K562 (cell line): ENCODE data around the gene DNAJC18. TPM values are rescaled to one million over a fixed set of nuclear protein-coding genes. Genes with fewer than 3 reads are reported as not detected.

Experiments
- ATAC-seq: fragments of 200-7000 bp; cut with Tn5 transposase; 3 replicates; pipeline ENCODE4 v1.9.1; 2020; ENCODE audit warnings: moderate library complexity
- BruUV-seq: library from RNA; stranded (reverse); fragments of 400-500 nt; replicated peaks from 2 replicates; lab custom pipeline; 2021; lab: Mats Ljungman, UMichigan
- CTCF ChIA-PET: fragments of 300-600 bp; formaldehyde crosslinking; extraction: SDS; loops from one replicate; lab custom pipeline; 2021; ENCODE audit warnings: low intra/inter-chr PET ratio; lab: Yijun Ruan, JAX
- POLR2A ChIA-PET: fragments of 300-600, 350-650 bp; sonication (Branson Sonifier 250); formaldehyde crosslinking; extraction: SDS; loops from one replicate; lab custom pipeline; 2021; ENCODE audit warnings: antibody characterized with exemption, inconsistent platforms; lab: Yijun Ruan, JAX
- DNase-seq, 4 experiments: peaks; one replicate each; pipeline versions ENCODE4 v3.0.0 to v3.0.0-alpha.2; 2011 to 2018; ENCODE audit warnings: low spot score in 3 of 4, mixed read lengths in 3 of 4; ENCODE audit errors: extremely low read depth in 1 of 4
- FAIRE-seq: peaks from 2 replicates; lab custom pipeline; 2011; peaks lifted over from hg19 to GRCh38; lab: Jason Lieb, UNC
- H2AFZ ChIP-seq: 2 replicates; pipeline ENCODE4 v1.6.0; 2011; ENCODE audit warnings: low read depth, low read length, control low read depth, inconsistent platforms
- H3K27ac ChIP-seq: fragments of 200-600 bp; 3 replicates; pipeline ENCODE4 v1.8.0; 2011; ENCODE audit warnings: low read depth, mild to moderate bottlenecking, control low read depth, inconsistent platforms, low read length, moderate library complexity, mixed read lengths; ENCODE audit errors: extremely low read depth
- H3K27me3 ChIP-seq, 2 experiments: fragments of 300-600 bp in 1 of 2; 2 replicates in 1 of 2; 3 replicates in 1 of 2; pipeline versions ENCODE4 v1.6.0 to v1.8.0; 2011; ENCODE audit warnings: inconsistent platforms in 2 of 2, low read length in 2 of 2, mild to moderate bottlenecking in 1 of 2, mixed read lengths in 1 of 2, moderate library complexity in 1 of 2; ENCODE audit not compliant: control insufficient read depth in 2 of 2, insufficient read depth in 2 of 2
- H3K36me3 ChIP-seq: fragments of 300-600 bp; 3 replicates; pipeline ENCODE4 v1.8.0; 2011; ENCODE audit warnings: mild to moderate bottlenecking, low read length, inconsistent platforms; ENCODE audit not compliant: control insufficient read depth, insufficient read depth
- H3K4me1 ChIP-seq, 2 experiments: fragments of 200-600 bp in 1 of 2; replicated peaks in 1 of 2; 2 replicates in 1 of 2; 3 replicates in 1 of 2; pipeline versions ENCODE4 v1.5.1 to v1.8.0; 2011; ENCODE audit warnings: inconsistent platforms in 2 of 2, low read length in 2 of 2, mild to moderate bottlenecking in 1 of 2, mixed read lengths in 1 of 2, moderate library complexity in 1 of 2; ENCODE audit not compliant: control insufficient read depth in 2 of 2, insufficient read depth in 2 of 2
- H3K4me2 ChIP-seq: 2 replicates; pipeline ENCODE4 v1.6.1; 2011; ENCODE audit warnings: low read length, control low read depth, inconsistent platforms, mixed read lengths; ENCODE audit not compliant: insufficient read depth
- H3K4me3 ChIP-seq: fragments of 200-600 bp; sonication (generic), shearing (Covaris generic); 2 replicates; pipeline ENCODE4 v1.5.1; 2016; ENCODE audit warnings: control low read depth, inconsistent platforms
- H3K79me2 ChIP-seq: fragments of 200-600 bp; 3 replicates; pipeline ENCODE4 v1.8.0; 2011; ENCODE audit warnings: low read length, inconsistent platforms; ENCODE audit not compliant: control insufficient read depth, insufficient read depth
- H3K9ac ChIP-seq, 2 experiments: 2 replicates each; pipeline versions ENCODE4 v1.6.0 to v1.6.1; 2011; ENCODE audit warnings: low read depth in 2 of 2, low read length in 2 of 2, control low read depth in 1 of 2, inconsistent platforms in 1 of 2, mild to moderate bottlenecking in 1 of 2, mixed read lengths in 1 of 2; ENCODE audit not compliant: insufficient read depth in 1 of 2
- H3K9me1 ChIP-seq: one replicate; pipeline ENCODE4 v1.6.0; 2011; ENCODE audit warnings: inconsistent platforms, mild to moderate bottlenecking, low read length, moderate library complexity; ENCODE audit not compliant: control insufficient read depth, insufficient read depth
- H3K9me3 ChIP-seq: replicated peaks from 2 replicates; pipeline ENCODE4 v1.5.1; 2011; ENCODE audit warnings: low read depth, low read length, inconsistent platforms; ENCODE audit not compliant: control insufficient read depth, insufficient read depth
- H4K20me1 ChIP-seq: replicated peaks from 2 replicates; pipeline ENCODE4 v1.6.1; 2011; ENCODE audit warnings: low read length, inconsistent platforms, mixed read lengths; ENCODE audit not compliant: control insufficient read depth, insufficient read depth
- CC2D1A ChIP-seq: fragments of 450-650 bp; IDR thresholded peaks from 2 replicates; pipeline ENCODE4 v1.6.1; 2017; ENCODE audit warnings: mild to moderate bottlenecking
- JUN ChIP-seq, 2 experiments: sonication (generic) in 1 of 2; formaldehyde crosslinking in 1 of 2; IDR thresholded peaks; 2 replicates each; pipeline versions ENCODE4 v1.6.1 to v1.8.0; 2012 to 2022; ENCODE audit warnings: borderline replicate concordance in 2 of 2, mild to moderate bottlenecking in 2 of 2, improper control_type of control experiment in 1 of 2, low read depth in 1 of 2, low read length in 1 of 2, missing genetic modification reagents in 1 of 2
- NCOA2 ChIP-seq, 2 experiments: fragments of 450-650 bp; IDR thresholded peaks; 2 replicates each; pipeline ENCODE4 v1.6.1; 2018; ENCODE audit warnings: mild to moderate bottlenecking in 2 of 2, moderate library complexity in 1 of 2; ENCODE audit not compliant: partially characterized antibody in 2 of 2
- NR4A1 ChIP-seq, 2 experiments: fragments of 250-450 bp in 1 of 2; fragments of 450-650 bp in 1 of 2; sonication (Bioruptor Pico) in 1 of 2; IDR thresholded peaks; 2 replicates each; pipeline versions ENCODE4 v1.4.0 to v1.6.1; 2016 to 2020; ENCODE audit warnings: mild to moderate bottlenecking in 2 of 2, missing compliant biosample characterization in 1 of 2, missing genetic modification characterization in 1 of 2, moderate library complexity in 1 of 2
- PTRF ChIP-seq: fragments of 450-650 bp; IDR thresholded peaks from 2 replicates; pipeline ENCODE4 v1.6.1; 2016; ENCODE audit warnings: mild to moderate bottlenecking, missing genetic modification characterization, missing compliant biosample characterization
- RB1 ChIP-seq: fragments of 450-650 bp; IDR thresholded peaks from 2 replicates; pipeline ENCODE4 v1.6.1; 2017; ENCODE audit warnings: low read depth, mild to moderate bottlenecking
- RUNX1 ChIP-seq: sonication (generic); IDR thresholded peaks from 2 replicates; pipeline ENCODE4 v1.6.1; 2016; ENCODE audit warnings: antibody characterized with exemption, low read depth
- SIRT6 ChIP-seq: IDR thresholded peaks from one replicate; pipeline ENCODE4 v1.6.1; 2012; ENCODE audit warnings: low read depth, mild to moderate bottlenecking, control low read depth, inconsistent platforms, low read length, moderate library complexity
- SMAD4 ChIP-seq: fragments of 250-450 bp; sonication (Bioruptor Pico); conservative IDR thresholded peaks from 2 replicates; pipeline ENCODE4 v1.8.0; 2021; ENCODE audit warnings: inconsistent platforms, mild to moderate bottlenecking, moderate library complexity
- STAT5A ChIP-seq: IDR thresholded peaks from 2 replicates; pipeline ENCODE4 v1.6.1; 2012; ENCODE audit warnings: low read length, inconsistent platforms, borderline replicate concordance
- ZNF316 ChIP-seq: fragments of 450-650 bp; IDR thresholded peaks from 2 replicates; pipeline ENCODE4 v1.6.1; 2016
- ZNF551 ChIP-seq: fragments of 250-450 bp; sonication (Bioruptor Pico); IDR thresholded peaks from 2 replicates; pipeline ENCODE4 v1.5.0; 2021; ENCODE audit warnings: mild to moderate bottlenecking, moderate library complexity
- ZNF785 ChIP-seq: fragments of 250-450 bp; sonication (Bioruptor Pico); IDR thresholded peaks from 2 replicates; pipeline ENCODE4 v1.4.0; 2020; ENCODE audit warnings: mild to moderate bottlenecking
- WGBS: fragments of 100-300 bp; shearing (Covaris generic); methylation state at CpG from one replicate; pipeline ENCODE4 v1.1.6; 2016; ENCODE audit warnings: low coverage, mixed read lengths; ENCODE audit not compliant: insufficient coverage; ENCODE audit errors: missing lambda C conversion rate; 5-methylcytosine and 5-hydroxymethylcytosine counted together
- in situ Hi-C: fragments of 300-500 bp; cut with MboI; formaldehyde crosslinking; loops from 4 replicates; pipeline ENCODE4 v1.15.0; 2018; ENCODE audit warnings: inconsistent platforms, mixed read lengths
- intact Hi-C: fragments of 100-400 bp; cut with micrococcal nuclease; formaldehyde crosslinking; loops from 2 replicates; pipeline ENCODE4 v1.14.2; 2022
- polyA plus RNA-seq, 8 experiments: library from polyadenylated mRNA; depleted of rRNA in 4 of 8; stranded (reverse) in 5 of 8; unstranded in 3 of 8; fragments of >200 nt; fragmentation: Nextera tagmentation in 2 of 8; fragmentation: Illumina TruSeq in 1 of 8; extraction: Ambion mirVana in 2 of 8; extraction: Trizol in 1 of 8; gene quantifications; 2 replicates each; pipeline versions ENCODE4 v1.2.1 to v1.2.3, GENCODE V29; 2011 to 2014; ENCODE audit warnings: inconsistent platforms in 1 of 8, missing spikeins in 1 of 8
- total RNA-seq, 7 experiments: library from RNA; depleted of rRNA in 6 of 7; stranded (reverse); fragments of >200 nt in 6 of 7; fragmentation: Illumina TruSeq in 2 of 7; extraction: Trizol in 2 of 7; gene quantifications; 2 replicates each; pipeline versions ENCODE4 v1.2.1 to v1.2.3, GENCODE V29; 2011 to 2021; ENCODE audit warnings: low replicate concordance in 1 of 7
- TF ChIP-seq, protein P1 (sequence below), 3 experiments: IDR thresholded peaks in 2 of 3; conservative IDR thresholded peaks in 1 of 3; 2 replicates each; pipeline ENCODE4 v1.5.1; 2011 to 2012; ENCODE audit warnings: low read length in 3 of 3, mild to moderate bottlenecking in 3 of 3, control low read depth in 2 of 3, improper control_type of control experiment in 1 of 3, inconsistent platforms in 1 of 3, low read depth in 1 of 3, mixed read lengths in 1 of 3, moderate library complexity in 1 of 3; ENCODE audit not compliant: insufficient read depth in 2 of 3
- TF ChIP-seq, protein P2 (sequence below): fragments of 450-650 bp; IDR thresholded peaks from 2 replicates; pipeline ENCODE4 v1.6.1; 2016; ENCODE audit warnings: antibody characterized with exemption

DNAJC18 gene
- total and polyA plus RNA-seq, 9 of the 15 experiments (the other 6 are each of a cell fraction or from before 2014, with no cell fraction given), result 1.5 to 13.3 (median 7.5) TPM

DNA sequence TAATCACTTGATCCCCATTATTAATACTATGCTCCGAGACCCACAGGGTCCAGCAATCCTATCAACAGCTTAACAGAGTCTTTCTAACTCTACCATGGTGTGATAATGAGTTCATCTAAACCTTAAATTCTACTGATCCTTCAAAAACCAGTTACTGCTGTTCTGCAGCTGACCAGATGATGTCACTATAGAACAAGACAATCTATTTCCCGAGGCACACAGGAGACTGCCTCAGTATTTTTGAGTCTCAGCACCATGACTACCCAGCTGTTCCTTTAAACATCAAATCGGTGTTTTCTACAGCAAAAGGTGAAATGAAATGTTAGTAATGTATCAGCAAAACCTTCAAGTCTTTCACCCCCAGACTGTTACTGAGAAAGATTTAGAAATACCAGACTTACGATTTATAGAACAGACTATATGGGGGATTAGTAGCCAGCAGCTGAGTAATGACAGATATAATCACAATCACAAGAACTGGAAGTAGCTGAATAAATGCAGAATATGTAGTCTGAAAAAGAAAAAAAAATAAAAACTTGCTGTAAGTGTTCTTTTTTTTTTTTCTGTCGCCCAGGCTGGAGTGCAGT, 16.9 kb downstream of the DNAJC18 start (continued):
- TF ChIP-seq SMAD4 (CRISPR knock-in tag), result no peak

DNA sequence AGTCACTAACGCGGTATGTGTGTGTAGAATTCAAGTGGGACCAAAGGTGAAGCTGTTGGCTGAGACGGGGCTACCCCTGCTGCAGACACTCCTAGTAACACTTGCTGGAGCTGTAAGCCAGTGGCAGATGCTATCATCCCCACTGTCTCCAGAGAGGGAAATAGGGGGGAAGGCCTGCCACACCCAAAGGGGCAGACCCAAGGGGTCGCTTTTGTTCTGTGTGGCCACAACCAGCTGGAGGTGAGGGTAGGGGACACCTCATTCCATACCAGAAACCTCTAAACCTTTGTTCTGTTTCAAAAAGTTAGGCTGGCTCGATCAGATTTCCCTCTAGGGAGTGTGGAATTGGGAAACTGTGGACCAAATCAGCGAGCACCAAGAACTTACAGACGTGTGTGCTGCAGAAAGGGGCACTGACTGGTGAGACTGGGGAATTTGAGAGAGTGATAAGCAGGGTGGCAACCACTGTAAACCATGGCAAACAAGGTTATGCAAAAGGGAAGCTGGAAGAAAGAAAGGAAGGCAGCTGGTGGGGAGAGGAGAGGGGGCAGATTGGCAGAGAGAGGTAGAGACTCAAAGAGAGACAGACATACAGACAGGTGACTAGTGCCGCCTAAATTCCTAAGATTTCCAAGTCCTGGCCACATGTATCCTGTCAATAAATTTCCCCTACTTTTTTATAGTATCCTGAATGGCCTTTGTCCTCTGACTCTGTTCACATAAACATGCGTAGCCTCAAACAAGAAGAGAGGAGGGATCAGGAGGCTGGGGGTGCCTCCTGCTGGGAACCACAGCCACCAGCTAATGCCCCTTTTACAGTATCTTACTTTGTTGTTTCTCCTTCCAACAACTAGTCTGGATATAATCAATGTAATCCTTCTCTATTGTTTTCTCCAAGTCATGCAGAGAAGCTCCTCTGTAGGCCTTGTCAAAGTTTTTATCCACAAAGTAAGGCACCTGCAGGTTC, 19.8 kb downstream of the DNAJC18 start:
- Histone ChIP-seq H3K27ac (no peak overlapping the region), H3K9ac (no peak overlapping the region), H3K36me3 (no peaks in the 10 kb centered on the region), H3K27me3 (no peaks in the 10 kb centered on the region), H3K4me1 (peaks cover 7 to 13% of the 10 kb centered on the region in 2 experiments), H4K20me1 (no peaks in the 10 kb centered on the region), H2AFZ (no peak overlapping the region), H3K9me1 (no peaks in the 10 kb centered on the region), H3K9me3 (no peaks in the 10 kb centered on the region), H3K4me3 (no peak overlapping the region), H3K79me2 (no peaks in the 10 kb centered on the region), H3K4me2 (no peak overlapping the region)
- CTCF ChIA-PET, result no interaction called here
- POLR2A ChIA-PET, result interaction anchor here (0.5 to 1.8 kb wide), 9 partner anchors 15 to 634 kb away, joined by 3 to 9 read pairs (median 3); partner anchors contain the start of gene SPATA24
- ATAC-seq (peak; percentile 43; the same call in 1 of the 3 replicates), FAIRE-seq (no peak), DNase-seq (no peak)
- no TSS peak for BruUV-seq
- WGBS, result 52% methylated on average over 8 of the region's 9 CpGs
- intact Hi-C loops, result loop anchor here (5.0 to 10.0 kb wide), 3 partner anchors 132 to 345 kb away; no protein-coding TSS in a partner anchor
- in situ Hi-C loops, result loop anchor here (5.0 to 10.0 kb wide), 2 partner anchors 98 to 345 kb away; no protein-coding TSS in a partner anchor
- no peak for TF ChIP-seq STAT5A
- TF ChIP-seq RB1, result no peak
- TF ChIP-seq, protein P1, sequence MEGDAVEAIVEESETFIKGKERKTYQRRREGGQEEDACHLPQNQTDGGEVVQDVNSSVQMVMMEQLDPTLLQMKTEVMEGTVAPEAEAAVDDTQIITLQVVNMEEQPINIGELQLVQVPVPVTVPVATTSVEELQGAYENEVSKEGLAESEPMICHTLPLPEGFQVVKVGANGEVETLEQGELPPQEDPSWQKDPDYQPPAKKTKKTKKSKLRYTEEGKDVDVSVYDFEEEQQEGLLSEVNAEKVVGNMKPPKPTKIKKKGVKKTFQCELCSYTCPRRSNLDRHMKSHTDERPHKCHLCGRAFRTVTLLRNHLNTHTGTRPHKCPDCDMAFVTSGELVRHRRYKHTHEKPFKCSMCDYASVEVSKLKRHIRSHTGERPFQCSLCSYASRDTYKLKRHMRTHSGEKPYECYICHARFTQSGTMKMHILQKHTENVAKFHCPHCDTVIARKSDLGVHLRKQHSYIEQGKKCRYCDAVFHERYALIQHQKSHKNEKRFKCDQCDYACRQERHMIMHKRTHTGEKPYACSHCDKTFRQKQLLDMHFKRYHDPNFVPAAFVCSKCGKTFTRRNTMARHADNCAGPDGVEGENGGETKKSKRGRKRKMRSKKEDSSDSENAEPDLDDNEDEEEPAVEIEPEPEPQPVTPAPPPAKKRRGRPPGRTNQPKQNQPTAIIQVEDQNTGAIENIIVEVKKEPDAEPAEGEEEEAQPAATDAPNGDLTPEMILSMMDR (IDR thresholded peaks at IDR 0.05 in 2 of 3, conservative IDR thresholded peaks at IDR 0.05 in 1 of 3; ENCODE audit: insufficient read depth in 2 of 3, low read depth in 1 of 3, low read length in 3 of 3), result peak; percentile 19 to 49 (median 21); a peak in 3 of 6 replicates
- TF ChIP-seq NR4A1 (CRISPR knock-in tag; IDR thresholded peaks at IDR 0.05), result no peak
- no peak for TF ChIP-seq NR4A1 (tag; IDR thresholded peaks at IDR 0.05)
- no peak for TF ChIP-seq SIRT6
- no peak for TF ChIP-seq ZNF551 (CRISPR knock-in tag)
- TF ChIP-seq, protein P2, sequence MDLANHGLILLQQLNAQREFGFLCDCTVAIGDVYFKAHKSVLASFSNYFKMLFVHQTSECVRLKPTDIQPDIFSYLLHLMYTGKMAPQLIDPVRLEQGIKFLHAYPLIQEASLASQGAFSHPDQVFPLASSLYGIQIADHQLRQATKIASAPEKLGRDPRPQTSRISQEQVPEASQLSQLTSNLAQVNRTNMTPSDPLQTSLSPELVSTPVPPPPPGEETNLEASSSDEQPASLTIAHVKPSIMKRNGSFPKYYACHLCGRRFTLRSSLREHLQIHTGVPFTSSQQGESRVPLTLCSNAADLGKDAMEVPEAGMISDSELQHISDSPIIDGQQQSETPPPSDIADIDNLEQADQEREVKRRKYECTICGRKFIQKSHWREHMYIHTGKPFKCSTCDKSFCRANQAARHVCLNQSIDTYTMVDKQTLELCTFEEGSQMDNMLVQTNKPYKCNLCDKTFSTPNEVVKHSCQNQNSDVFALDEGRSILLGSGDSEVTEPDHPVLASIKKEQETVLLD, result no peak
- no peak for TF ChIP-seq JUN (IDR thresholded peaks at IDR 0.05; ENCODE audit: borderline replicate concordance, low read depth, low read length)
- TF ChIP-seq JUN (CRISPR knock-in tag; IDR thresholded peaks at IDR 0.05; ENCODE audit: borderline replicate concordance), result no peak
- TF ChIP-seq RUNX1, result no peak
- TF ChIP-seq ZNF785, result no peak
- TF ChIP-seq NCOA2 (IDR thresholded peaks at IDR 0.05; ENCODE audit: partially characterized antibody in 2 of 2), result no peak
- TF ChIP-seq CC2D1A, result no peak
- no peak for TF ChIP-seq ZNF316
- TF ChIP-seq PTRF (tag), result no peak
